ENCODE data around the gene CLCA2. TPM values are rescaled to one million over a fixed set of nuclear protein-coding genes. Genes with fewer than 3 reads are reported as not detected.

CLCA2 gene
- total and polyA plus RNA-seq, 2 experiments from 2014 or later: 0.34 TPM; not detected in 1

DNA sequence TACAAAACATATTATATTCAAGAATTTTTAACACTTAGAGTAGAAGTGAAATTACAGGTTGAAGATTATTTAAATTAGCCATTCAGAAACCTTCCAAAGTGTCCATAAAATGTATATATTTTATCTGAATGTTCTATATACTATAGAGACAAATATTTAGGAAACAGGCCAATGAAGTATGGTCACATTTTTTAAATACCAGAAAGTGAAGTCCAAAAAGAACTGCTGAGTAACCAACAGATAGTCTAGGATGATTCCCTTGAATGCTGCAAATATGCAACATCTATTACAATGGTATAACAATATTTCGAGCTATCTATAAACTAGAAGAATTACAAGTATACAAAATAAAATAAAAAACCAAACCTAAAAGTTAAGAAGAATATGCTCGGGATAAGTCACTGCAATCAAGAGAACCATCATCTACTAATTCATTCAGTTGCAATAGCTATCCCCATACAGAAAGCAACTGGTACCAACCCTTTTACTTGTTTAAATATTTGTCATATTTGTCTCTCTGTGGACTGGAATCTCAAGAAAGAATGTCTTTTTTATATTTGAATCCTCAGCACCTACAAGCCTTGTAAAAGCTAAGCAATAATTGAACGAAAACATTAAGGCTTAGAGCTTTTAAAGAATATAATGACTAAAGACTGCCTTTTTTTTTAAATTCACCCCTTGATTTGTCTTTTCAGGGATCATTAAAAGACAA lies 35.9 kb upstream of the CLCA2 start:
- Histone ChIP-seq H3K27me3 (no peaks in the 10 kb centered on the region), H3K4me3 (no peak overlapping the region), H3K9me3 (ENCODE audit: low read depth) (no peaks in the 10 kb centered on the region), H3K79me2 (peaks cover 61% of the 10 kb centered on the region), H3K9me2 (replicated peaks; ENCODE audit: insufficient read depth) (no peaks in the 10 kb centered on the region), H3K4me2 (no peak overlapping the region), H4K20me1 (ENCODE audit: insufficient read depth, poor library complexity, severe bottlenecking) (no peaks in the 10 kb centered on the region), H3K4me1 (ENCODE audit: insufficient read depth) (no peaks in the 10 kb centered on the region), H3K27ac (no peak overlapping the region), H2AFZ (no peak overlapping the region), H3K36me3 (replicated peaks; ENCODE audit: insufficient read depth, low read depth) (no peaks in the 10 kb centered on the region)
- TF ChIP-seq EZH2phosphoT487 (IDR thresholded peaks at IDR 0.05; ENCODE audit: low read depth, severe bottlenecking, unreplicated experiment): no peak
- TF ChIP-seq, protein P1, sequence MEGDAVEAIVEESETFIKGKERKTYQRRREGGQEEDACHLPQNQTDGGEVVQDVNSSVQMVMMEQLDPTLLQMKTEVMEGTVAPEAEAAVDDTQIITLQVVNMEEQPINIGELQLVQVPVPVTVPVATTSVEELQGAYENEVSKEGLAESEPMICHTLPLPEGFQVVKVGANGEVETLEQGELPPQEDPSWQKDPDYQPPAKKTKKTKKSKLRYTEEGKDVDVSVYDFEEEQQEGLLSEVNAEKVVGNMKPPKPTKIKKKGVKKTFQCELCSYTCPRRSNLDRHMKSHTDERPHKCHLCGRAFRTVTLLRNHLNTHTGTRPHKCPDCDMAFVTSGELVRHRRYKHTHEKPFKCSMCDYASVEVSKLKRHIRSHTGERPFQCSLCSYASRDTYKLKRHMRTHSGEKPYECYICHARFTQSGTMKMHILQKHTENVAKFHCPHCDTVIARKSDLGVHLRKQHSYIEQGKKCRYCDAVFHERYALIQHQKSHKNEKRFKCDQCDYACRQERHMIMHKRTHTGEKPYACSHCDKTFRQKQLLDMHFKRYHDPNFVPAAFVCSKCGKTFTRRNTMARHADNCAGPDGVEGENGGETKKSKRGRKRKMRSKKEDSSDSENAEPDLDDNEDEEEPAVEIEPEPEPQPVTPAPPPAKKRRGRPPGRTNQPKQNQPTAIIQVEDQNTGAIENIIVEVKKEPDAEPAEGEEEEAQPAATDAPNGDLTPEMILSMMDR (IDR thresholded peaks at IDR 0.05; ENCODE audit: poor library complexity): no peak
- no peak for TF ChIP-seq EZH2 (IDR thresholded peaks at IDR 0.05; ENCODE audit: borderline replicate concordance)
- DNase-seq (ENCODE audit: low spot score): no peak
- 86% methylated on average over 3 of the region's 3 CpGs for WGBS (ENCODE audit: low lambda C conversion rate, missing lambda C conversion rate)

DNA sequence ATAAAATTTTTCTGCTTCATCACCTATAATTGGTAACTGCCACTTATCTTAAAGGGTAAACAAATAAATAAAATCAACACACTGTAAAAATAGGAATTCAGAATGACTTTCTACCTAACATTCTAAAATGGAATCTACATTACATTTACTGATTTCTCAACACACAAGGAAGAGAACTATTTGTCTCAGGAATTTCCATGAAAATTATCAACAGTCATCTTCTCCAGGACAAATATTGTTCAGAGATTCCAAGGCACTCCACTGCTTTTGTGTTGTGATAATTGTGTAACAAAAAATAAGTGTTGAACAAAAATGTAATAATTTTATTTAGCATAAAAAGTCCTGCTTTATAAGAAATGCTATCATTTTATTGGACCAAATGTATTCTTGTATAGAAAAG lies 35.2 kb upstream of the CLCA2 start:
- Histone ChIP-seq H3K36me3 (replicated peaks; ENCODE audit: insufficient read depth, low read depth) (no peaks in the 10 kb centered on the region), H3K4me1 (ENCODE audit: insufficient read depth) (no peaks in the 10 kb centered on the region), H3K9me3 (ENCODE audit: low read depth) (no peaks in the 10 kb centered on the region), H4K20me1 (ENCODE audit: insufficient read depth, poor library complexity, severe bottlenecking) (no peaks in the 10 kb centered on the region), H3K4me3 (no peak overlapping the region), H3K79me2 (peaks cover 68% of the 10 kb centered on the region), H2AFZ (no peak overlapping the region), H3K27ac (no peak overlapping the region), H3K9me2 (replicated peaks; ENCODE audit: insufficient read depth) (no peaks in the 10 kb centered on the region), H3K4me2 (no peak overlapping the region), H3K27me3 (no peaks in the 10 kb centered on the region)
- DNase-seq (ENCODE audit: low spot score): no peak
- no peak for TF ChIP-seq EZH2 (IDR thresholded peaks at IDR 0.05; ENCODE audit: borderline replicate concordance)
- TF ChIP-seq EZH2phosphoT487 (IDR thresholded peaks at IDR 0.05; ENCODE audit: low read depth, severe bottlenecking, unreplicated experiment): no peak
- TF ChIP-seq, protein P1 (IDR thresholded peaks at IDR 0.05; ENCODE audit: poor library complexity): no peak

DNA sequence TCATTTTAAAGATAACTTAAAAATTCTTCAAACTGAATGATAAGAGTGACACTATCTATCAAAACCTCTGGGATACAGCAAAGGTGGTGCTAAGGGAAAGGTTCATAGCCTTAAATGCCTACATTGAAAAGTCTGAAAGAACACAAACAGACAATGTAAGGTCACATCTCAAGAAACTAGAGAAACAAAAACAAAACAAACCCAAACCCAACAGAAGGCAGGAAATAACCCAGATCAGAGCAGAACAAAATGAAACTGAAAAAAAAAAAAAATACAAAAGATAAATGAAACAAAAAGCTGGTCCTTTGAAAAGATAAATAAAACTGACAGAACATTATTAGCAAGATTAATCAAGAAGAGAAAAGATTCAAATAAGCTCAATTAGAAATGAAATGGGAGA lies 34.7 kb upstream of the CLCA2 start:
- Histone ChIP-seq H3K79me2 (peaks cover 73% of the 10 kb centered on the region), H2AFZ (no peak overlapping the region), H3K27ac (no peak overlapping the region), H3K9me2 (replicated peaks; ENCODE audit: insufficient read depth) (no peaks in the 10 kb centered on the region), H4K20me1 (ENCODE audit: insufficient read depth, poor library complexity, severe bottlenecking) (no peaks in the 10 kb centered on the region), H3K36me3 (replicated peaks; ENCODE audit: insufficient read depth, low read depth) (no peaks in the 10 kb centered on the region), H3K27me3 (no peaks in the 10 kb centered on the region), H3K9me3 (ENCODE audit: low read depth) (no peaks in the 10 kb centered on the region), H3K4me3 (no peak overlapping the region), H3K4me2 (no peak overlapping the region), H3K4me1 (ENCODE audit: insufficient read depth) (no peaks in the 10 kb centered on the region)
- TF ChIP-seq, protein P1 (IDR thresholded peaks at IDR 0.05; ENCODE audit: poor library complexity): no peak
- TF ChIP-seq EZH2 (IDR thresholded peaks at IDR 0.05; ENCODE audit: borderline replicate concordance) (no peak), EZH2phosphoT487 (IDR thresholded peaks at IDR 0.05; ENCODE audit: low read depth, severe bottlenecking, unreplicated experiment) (no peak)
- no peak for DNase-seq (ENCODE audit: low spot score)
